Lung (tissue), 12 donors: ENCODE results near the gene HMX1. TPM values are rescaled to one million over a fixed set of nuclear protein-coding genes. Genes with fewer than 3 reads are reported as not detected.

Experiments used
- ATAC-seq: fragments of 200-7000 bp; cut with Tn5 transposase; one replicate; pipeline ENCODE4 v1.9.1; 2020; ENCODE audit warnings: moderate number of reproducible peaks; ENCODE audit not compliant: insufficient read depth, low FRiP score
- DNase-seq, 3 donors: peaks; one replicate each; pipeline ENCODE4 v3.0.0-alpha.2; 2013 to 2017
- H3K27ac ChIP-seq, 2 donors: one replicate each; pipeline ENCODE4 v1.5.1; 2013; ENCODE audit warnings: mild to moderate bottlenecking in 2 of 2, moderate library complexity in 2 of 2, control low read depth in 1 of 2, inconsistent platforms in 1 of 2, low read depth in 1 of 2, low read length in 1 of 2
- H3K27me3 ChIP-seq, 3 donors: one replicate each; pipeline ENCODE4 v1.5.1; 2013; ENCODE audit warnings: low read length in 2 of 3; ENCODE audit not compliant: control insufficient read depth in 3 of 3, insufficient read depth in 3 of 3
- H3K36me3 ChIP-seq, 4 donors: one replicate each; pipeline ENCODE4 v1.5.1; 2013; ENCODE audit warnings: low read length in 4 of 4, mild to moderate bottlenecking in 1 of 4, moderate library complexity in 1 of 4; ENCODE audit not compliant: control insufficient read depth in 4 of 4, insufficient read depth in 4 of 4
- H3K4me1 ChIP-seq, 5 donors: one replicate each; pipeline ENCODE4 v1.5.1; 2013; ENCODE audit warnings: low read length in 5 of 5, mild to moderate bottlenecking in 2 of 5, moderate library complexity in 1 of 5; ENCODE audit not compliant: control insufficient read depth in 5 of 5, insufficient read depth in 5 of 5
- H3K4me3 ChIP-seq: one replicate; pipeline ENCODE4 v1.5.1; 2013; ENCODE audit warnings: mild to moderate bottlenecking, control low read depth, moderate library complexity
- H3K9ac ChIP-seq, 2 donors: one replicate each; pipeline ENCODE4 v1.5.1; 2013; ENCODE audit warnings: low read length in 2 of 2, control low read depth in 1 of 2; ENCODE audit not compliant: insufficient read depth in 1 of 2
- H3K9me3 ChIP-seq, 4 donors: one replicate each; pipeline ENCODE4 v1.5.1; 2013; ENCODE audit warnings: low read length in 3 of 4, mild to moderate bottlenecking in 1 of 4, moderate library complexity in 1 of 4; ENCODE audit not compliant: control insufficient read depth in 4 of 4, insufficient read depth in 3 of 4
- WGBS, 2 donors: extraction: QIAGEN DNeasy Blood & Tissue Kit; methylation state at CpG; one replicate each; pipeline ENCODE4 v1.1.7; 2013; 5-methylcytosine and 5-hydroxymethylcytosine counted together
- polyA plus RNA-seq, 2 donors: library from polyadenylated mRNA; stranded (reverse); fragments of 200-250 nt; gene quantifications; one replicate each; pipeline ENCODE4 v1.2.1, GENCODE V29; 2013
- total RNA-seq, 2 donors: library from RNA; depleted of rRNA in 1 of 2; stranded (reverse); fragments of >200 nt in 1 of 2; gene quantifications; one replicate each; pipeline ENCODE4 v1.2.1, GENCODE V29; 2014 to 2021
- TF ChIP-seq, protein P1 (sequence below): IDR thresholded peaks from 2 replicates; pipeline ENCODE4 v1.5.1; 2012; ENCODE audit warnings: mild to moderate bottlenecking; ENCODE audit errors: control extremely low read depth, extremely low read depth
- donor health status: control.
- donor health status: control.
- donor health status: Bipolar disorder and iron deficiency.
- donor health status: healthy.
- donor health status: DM: yes; HTN: yes; CAD: no.

HMX1 gene
- total and polyA plus RNA-seq, 4 donors = not detected

- TF ChIP-seq, protein P1, sequence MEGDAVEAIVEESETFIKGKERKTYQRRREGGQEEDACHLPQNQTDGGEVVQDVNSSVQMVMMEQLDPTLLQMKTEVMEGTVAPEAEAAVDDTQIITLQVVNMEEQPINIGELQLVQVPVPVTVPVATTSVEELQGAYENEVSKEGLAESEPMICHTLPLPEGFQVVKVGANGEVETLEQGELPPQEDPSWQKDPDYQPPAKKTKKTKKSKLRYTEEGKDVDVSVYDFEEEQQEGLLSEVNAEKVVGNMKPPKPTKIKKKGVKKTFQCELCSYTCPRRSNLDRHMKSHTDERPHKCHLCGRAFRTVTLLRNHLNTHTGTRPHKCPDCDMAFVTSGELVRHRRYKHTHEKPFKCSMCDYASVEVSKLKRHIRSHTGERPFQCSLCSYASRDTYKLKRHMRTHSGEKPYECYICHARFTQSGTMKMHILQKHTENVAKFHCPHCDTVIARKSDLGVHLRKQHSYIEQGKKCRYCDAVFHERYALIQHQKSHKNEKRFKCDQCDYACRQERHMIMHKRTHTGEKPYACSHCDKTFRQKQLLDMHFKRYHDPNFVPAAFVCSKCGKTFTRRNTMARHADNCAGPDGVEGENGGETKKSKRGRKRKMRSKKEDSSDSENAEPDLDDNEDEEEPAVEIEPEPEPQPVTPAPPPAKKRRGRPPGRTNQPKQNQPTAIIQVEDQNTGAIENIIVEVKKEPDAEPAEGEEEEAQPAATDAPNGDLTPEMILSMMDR = no peak
- no peak overlapping the region for H3K4me3 ChIP-seq
- ATAC-seq (no peak), DNase-seq (peak in 2 of 3 donors; percentile 11 to 31)
- H3K9ac ChIP-seq = no peak overlapping the region
- no peak overlapping the region for H3K27ac ChIP-seq
- H3K9me3 ChIP-seq = peaks cover 0 to 8% (median 1%) of the 10 kb centered on the region in 4 donors
- WGBS, 2 donors = 69 to 70% methylated on average over 18 of the region's 18 CpGs
- H3K36me3 ChIP-seq = no peaks in the 10 kb centered on the region
- H3K4me1 ChIP-seq = no peaks in the 10 kb centered on the region
- H3K27me3 ChIP-seq = peaks cover 0 to 3% (median 0%) of the 10 kb centered on the region in 3 donors
Observed at GRCh38 chr4:8832113-8832915, 39.3 kb downstream of the HMX1 start.

DNA sequence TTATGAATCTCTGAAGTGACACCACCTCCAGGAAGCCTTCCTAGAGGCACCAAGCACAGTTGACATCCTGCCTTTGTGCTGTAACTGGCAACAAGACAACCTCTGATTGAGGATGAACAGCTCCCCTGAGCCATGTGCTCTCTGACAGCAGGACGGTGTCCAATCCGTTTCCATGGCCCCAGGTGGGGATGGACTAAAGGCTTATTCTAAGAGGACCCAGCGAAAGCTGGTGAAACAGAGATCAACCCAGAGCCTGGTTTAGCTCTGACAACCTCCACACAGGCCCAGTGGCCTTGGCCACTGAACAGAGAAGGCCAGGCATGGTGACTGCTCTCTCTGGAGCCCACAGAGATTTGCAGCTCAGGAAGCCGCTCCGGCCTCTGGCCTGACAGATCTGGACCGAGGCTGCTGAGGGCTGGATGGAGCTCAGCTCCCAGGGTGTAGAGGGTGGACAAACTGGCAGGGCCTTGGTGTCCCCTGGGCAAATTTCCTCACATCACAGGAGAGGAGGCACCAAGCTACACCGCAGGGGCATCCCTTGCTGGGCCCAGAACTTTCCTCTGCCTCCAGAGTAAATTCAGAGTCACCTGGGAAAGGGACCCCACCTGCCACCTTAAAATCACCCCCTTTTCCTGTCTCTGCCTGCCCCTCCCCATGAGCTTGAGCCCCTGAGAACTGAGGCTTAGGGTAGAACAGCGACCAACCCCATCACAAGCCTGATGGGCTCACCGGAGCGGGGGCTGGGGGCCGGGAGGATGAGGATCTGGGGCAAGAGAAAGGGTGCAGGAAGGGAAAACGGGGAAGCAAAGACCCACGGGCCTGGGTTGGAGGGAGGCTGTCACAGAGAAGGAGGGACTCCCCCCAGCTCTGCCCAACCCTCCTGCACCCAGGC, 40.2 kb downstream of the HMX1 start:
- Histone ChIP-seq H3K27me3 (peaks cover 0 to 3% (median 3%) of the 10 kb centered on the region in 3 donors), H3K9ac (no peak overlapping the region), H3K27ac (no peak overlapping the region), H3K9me3 (peaks cover 0 to 7% (median 1%) of the 10 kb centered on the region in 4 donors), H3K36me3 (no peaks in the 10 kb centered on the region), H3K4me3 (no peak overlapping the region), H3K4me1 (no peaks in the 10 kb centered on the region)
- 80 to 81% methylated on average over 13 of the region's 13 CpGs for WGBS, 2 donors
- TF ChIP-seq, protein P1 = no peak
- no peak for DNase-seq
- no peak for ATAC-seq

DNA sequence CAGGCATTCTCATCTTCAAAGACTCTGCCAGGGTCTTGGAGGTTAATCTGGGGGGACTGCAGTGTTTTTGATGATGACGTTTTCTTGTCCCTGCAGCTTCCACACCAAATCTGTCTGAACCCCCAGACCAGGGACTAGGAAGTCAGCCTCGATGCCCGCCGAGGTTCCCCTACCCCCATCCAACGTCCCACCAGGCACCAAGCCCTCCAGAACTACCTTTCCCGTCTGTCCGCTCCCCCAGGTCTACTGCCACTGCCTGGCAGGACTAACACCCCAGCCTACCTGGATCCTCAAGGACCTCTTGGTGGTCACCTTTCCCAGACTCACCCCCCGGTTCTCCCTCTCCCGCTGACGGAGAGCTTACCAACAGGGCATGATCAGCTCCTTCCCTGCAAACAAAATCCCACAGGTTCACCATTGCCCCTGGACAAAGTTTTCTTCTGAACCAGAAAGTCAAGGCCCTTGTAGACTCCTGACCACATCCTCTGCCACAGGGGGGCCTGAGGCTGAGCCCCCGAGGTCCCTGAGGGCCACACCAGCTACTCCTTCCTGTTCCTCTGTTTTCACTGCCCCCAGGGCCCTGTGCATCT, 40.9 kb downstream of the HMX1 start:
- no peak for ATAC-seq
- Histone ChIP-seq H3K36me3 (no peaks in the 10 kb centered on the region), H3K27ac (no peak overlapping the region), H3K4me1 (no peaks in the 10 kb centered on the region), H3K27me3 (peaks cover 0 to 3% (median 3%) of the 10 kb centered on the region in 3 donors), H3K9ac (no peak overlapping the region), H3K9me3 (peaks cover 0 to 5% (median 1%) of the 10 kb centered on the region in 4 donors), H3K4me3 (no peak overlapping the region)
- 77 to 84% methylated on average over 11 of the region's 11 CpGs for WGBS, 2 donors
- TF ChIP-seq, protein P1 = no peak
- DNase-seq = no peak
